Gastrocnemius medialis (tissue), 4 donors: ENCODE data around the gene PTBP1.

Experiments
- POLR2A ChIP-seq, 2 donors: fragments of 450-650 bp; IDR thresholded peaks; one replicate each; pipeline ENCODE4 v1.6.1; 2017; ENCODE audit warnings: antibody characterized with exemption in 2 of 2, mild to moderate bottlenecking in 2 of 2, moderate library complexity in 2 of 2
- TF ChIP-seq, protein P1 (sequence below), 5 experiments: fragments of 450-650 bp in 3 of 5; fragments of 200-600 bp in 2 of 5; sonication (generic) in 2 of 5; IDR thresholded peaks in 4 of 5; conservative IDR thresholded peaks in 1 of 5; 1 replicate in 4 of 5; 2 replicates in 1 of 5; pipeline ENCODE4 v1.5.1; 2016 to 2019; ENCODE audit warnings: antibody characterized with exemption in 5 of 5, mild to moderate bottlenecking in 3 of 5, moderate library complexity in 3 of 5

DNA sequence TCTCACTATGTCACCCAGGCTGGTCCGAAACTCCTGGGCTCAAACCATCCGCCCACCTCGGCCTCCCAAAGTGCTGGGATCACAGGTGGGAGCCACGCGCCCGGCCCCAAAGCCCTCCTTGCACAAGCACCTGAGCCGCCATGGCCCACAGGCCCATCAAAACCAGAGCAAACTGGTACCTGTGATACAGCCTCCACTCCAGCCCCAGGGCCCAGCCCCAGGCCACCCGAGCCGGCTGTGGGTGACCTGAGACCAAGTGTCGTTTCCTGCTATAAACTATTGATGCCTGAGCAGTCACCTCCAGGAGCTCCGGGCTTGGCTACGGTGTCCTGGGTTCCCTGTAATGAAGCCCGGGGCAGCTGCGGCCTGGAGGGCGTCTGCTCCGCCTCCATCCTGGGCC is 9.7 kb upstream of the PTBP1 start:
- TF ChIP-seq, protein P1, sequence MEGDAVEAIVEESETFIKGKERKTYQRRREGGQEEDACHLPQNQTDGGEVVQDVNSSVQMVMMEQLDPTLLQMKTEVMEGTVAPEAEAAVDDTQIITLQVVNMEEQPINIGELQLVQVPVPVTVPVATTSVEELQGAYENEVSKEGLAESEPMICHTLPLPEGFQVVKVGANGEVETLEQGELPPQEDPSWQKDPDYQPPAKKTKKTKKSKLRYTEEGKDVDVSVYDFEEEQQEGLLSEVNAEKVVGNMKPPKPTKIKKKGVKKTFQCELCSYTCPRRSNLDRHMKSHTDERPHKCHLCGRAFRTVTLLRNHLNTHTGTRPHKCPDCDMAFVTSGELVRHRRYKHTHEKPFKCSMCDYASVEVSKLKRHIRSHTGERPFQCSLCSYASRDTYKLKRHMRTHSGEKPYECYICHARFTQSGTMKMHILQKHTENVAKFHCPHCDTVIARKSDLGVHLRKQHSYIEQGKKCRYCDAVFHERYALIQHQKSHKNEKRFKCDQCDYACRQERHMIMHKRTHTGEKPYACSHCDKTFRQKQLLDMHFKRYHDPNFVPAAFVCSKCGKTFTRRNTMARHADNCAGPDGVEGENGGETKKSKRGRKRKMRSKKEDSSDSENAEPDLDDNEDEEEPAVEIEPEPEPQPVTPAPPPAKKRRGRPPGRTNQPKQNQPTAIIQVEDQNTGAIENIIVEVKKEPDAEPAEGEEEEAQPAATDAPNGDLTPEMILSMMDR (IDR thresholded peaks at IDR 0.05 in 4 of 5, conservative IDR thresholded peaks at IDR 0.05 in 1 of 5), result no peak
- no peak for TF ChIP-seq POLR2A (IDR thresholded peaks at IDR 0.05)
